ENCODE measurements around the gene GRID1.

DNA sequence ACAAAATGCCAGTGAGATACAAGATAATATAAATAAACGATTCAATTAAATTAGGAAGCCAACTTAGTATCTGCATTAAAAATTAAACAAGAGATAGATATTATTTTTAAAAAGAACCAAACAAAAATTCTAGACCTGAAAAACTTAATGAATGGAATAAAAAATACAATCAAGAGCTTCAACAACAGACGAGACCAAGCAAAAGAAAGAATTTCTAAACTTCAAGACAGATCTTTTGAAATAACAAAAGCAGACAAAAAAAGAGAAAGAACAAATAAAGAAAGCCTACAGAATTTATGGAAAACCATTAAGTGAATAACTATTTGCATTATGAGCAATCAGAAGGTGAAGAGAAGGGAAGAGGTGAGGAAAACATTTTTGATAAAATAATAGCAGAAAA lies 555.2 kb downstream of the GRID1 start:
- TF ChIP-seq POLR2A (IDR thresholded peaks at IDR 0.05) (no peak), CTCF (IDR thresholded peaks at IDR 0.05) (no peak)
